NCI-H2107 treated with DMSO at 0.1 percent for 48 hours (cell line): Measurements from ENCODE around the gene MARVELD2.

Source experiments
- DNase-seq: peaks from one replicate; lab custom pipeline; 2025; ENCODE audit not compliant: unreplicated experiment; lab: John Stamatoyannopoulos, UW

Gene MARVELD2

DNA sequence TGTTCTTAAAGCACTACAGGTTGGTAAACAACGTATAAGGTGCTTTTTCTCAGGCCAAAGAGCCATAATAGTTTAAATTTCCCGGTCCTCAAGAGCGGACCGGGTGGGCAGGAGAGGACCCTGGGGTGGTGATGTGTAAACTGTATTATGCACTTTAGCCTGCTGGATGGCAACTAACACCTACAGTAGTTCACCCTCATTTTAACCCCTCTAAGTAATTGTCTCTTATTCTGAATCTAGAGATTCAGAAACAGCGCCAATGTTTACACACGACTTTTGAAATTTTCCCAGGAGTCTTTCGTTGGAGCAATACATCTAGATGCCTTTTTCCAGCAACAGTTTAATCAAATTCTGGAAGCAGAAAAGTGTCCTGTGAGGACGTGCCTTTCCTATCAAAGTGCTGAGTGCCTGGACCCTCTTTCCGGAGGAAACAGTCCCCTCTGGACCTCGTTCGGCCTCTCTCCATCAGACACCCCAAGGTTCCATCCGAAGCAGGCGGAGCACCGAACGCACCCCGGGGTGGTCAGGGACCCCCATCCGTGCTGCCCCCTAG is 77.0 kb downstream of the MARVELD2 start:
- DNase-seq = no peak

DNA sequence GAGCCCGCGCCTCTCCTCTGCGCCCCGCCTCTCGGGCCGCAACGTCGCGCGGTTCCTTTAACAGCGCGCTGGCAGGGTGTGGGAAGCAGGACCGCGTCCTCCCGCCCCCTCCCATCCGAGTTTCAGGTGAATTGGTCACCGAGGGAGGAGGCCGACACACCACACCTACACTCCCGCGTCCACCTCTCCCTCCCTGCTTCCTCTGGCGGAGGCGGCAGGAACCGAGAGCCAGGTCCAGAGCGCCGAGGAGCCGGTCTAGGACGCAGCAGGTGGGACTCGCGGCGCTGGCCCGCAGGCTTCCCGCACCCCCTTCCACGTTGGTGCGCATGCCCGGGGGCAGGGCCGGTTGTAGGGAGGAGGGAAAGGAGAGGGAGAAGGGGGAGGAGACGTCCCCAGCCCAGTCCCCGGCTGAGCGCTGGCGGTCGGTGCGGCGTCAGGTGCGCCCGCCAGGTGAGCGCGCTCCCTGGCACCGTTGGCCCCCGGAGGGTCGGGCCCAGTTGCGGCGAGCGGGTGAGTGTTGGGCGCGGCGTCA is 77.5 kb downstream of the MARVELD2 start, which contains the start of gene OCLN:
OCLN (plus strand) TSS at position 400 of the 532 bp plus-strand sequence. CDS start 11,455 bp downstream, outside the sequence.
- DNase-seq = peak; percentile 54

DNA sequence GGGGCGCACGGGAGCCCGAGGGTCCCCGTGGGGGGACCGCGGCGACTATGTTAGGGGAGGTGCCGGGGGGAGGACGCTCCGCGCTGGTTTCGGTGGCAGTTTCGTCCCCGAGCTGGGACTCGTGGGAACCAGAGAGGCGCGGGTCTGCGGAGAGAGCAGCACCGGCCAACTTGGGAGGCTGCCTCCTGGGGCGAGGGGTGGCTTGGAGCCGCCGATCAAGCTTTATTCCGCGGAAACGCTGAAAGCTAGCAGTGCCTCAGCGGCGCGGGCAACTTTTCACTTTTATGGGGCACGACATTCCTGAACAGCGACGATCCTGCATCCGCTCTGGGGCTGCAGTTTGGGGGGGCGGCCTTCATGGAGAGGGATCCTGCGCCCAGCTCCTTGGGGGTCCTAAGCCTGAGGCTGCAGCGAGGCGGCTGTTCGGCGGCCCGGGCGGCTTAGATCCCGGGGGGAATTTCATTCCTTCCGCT is 78.0 kb downstream of the MARVELD2 start:
- DNase-seq = no peak

DNA sequence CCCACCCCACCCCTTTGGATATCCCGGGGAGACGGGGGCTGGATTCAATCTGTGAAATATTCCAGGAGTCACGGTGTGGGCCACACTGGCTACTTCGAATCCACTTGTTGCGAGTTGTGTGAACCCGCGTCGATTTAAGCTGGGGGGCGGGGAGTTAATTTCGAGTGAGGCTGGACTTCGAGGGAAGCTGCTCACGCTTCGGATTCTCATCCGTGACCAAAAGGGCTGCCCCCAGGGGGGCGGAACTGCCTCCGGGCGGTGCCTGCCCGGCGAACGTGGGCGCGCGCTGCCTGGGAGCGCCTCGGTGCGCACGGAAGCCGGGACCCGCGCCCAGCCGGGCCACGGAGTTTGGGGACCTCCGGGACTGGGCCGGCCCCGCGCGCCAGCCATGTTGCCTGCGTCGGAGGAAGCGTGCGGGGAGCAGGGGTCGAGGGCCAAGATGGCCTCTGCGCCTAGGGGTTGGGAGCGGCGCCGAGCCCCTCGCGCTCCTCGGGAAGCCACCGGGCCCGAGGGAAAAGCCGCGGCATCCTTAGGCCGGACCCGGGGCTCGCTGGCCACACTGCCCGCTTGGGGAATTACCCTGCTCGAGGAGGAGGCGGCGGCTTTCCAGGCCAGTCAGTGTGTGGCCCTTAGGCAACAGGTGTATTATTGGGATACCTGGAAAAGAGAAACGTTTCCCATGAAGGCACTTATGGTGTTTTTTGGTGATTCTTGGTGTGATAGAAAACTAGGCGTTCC is 78.6 kb downstream of the MARVELD2 start:
- no peak for DNase-seq
